Gastroesophageal sphincter (tissue), 4 donors: Measurements from ENCODE around the gene CPEB3. TPM values are rescaled to one million over a fixed set of nuclear protein-coding genes. Genes with fewer than 3 reads are reported as not detected.

Source experiments
- ATAC-seq: fragments of 150-250 bp; one replicate; pipeline ENCODE4 v1.9.1; 2016; ENCODE audit warnings: mild to moderate bottlenecking, moderate library complexity
- H3K27ac ChIP-seq, 4 donors: fragments of 200-600 bp; sonication (generic) in 3 of 4; 1 replicate in 3 of 4; 2 replicates in 1 of 4; pipeline ENCODE4 v1.5.1; 2016 to 2019
- H3K27me3 ChIP-seq: fragments of 200-600 bp; sonication (generic); one replicate; pipeline ENCODE4 v1.5.1; 2019
- H3K36me3 ChIP-seq, 2 donors: fragments of 200-600 bp; sonication (generic); one replicate each; pipeline ENCODE4 v1.5.1; 2019; ENCODE audit warnings: control low read depth in 1 of 2
- H3K4me1 ChIP-seq, 3 donors: fragments of 200-600 bp; sonication (generic); 1 replicate in 2 of 3; 2 replicates in 1 of 3; pipeline ENCODE4 v1.5.1; 2016 to 2019; ENCODE audit warnings: control low read depth in 2 of 3
- H3K4me3 ChIP-seq, 2 donors: fragments of 200-600 bp; sonication (generic); one replicate each; pipeline ENCODE4 v1.5.1; 2019; ENCODE audit warnings: mild to moderate bottlenecking in 1 of 2, moderate library complexity in 1 of 2
- H3K9me3 ChIP-seq, 3 donors: fragments of 200-600 bp; sonication (generic); one replicate each; pipeline ENCODE4 v1.5.1; 2017 to 2019; ENCODE audit warnings: control low read depth in 2 of 3
- CTCF ChIP-seq, 4 experiments: fragments of 200-600 bp in 2 of 4; fragments of 450-650 bp in 2 of 4; sonication (generic) in 1 of 4; IDR thresholded peaks; one replicate each; pipeline ENCODE4 v1.5.1; 2017 to 2019; ENCODE audit warnings: antibody characterized with exemption in 4 of 4, mild to moderate bottlenecking in 2 of 4, moderate library complexity in 2 of 4
- EP300 ChIP-seq: sonication (generic); formaldehyde crosslinking; IDR thresholded peaks from one replicate; pipeline ENCODE4 v1.6.1; 2017; ENCODE audit warnings: antibody characterized with exemption, mild to moderate bottlenecking
- POLR2A ChIP-seq, 2 donors: fragments of 450-650 bp; IDR thresholded peaks; one replicate each; pipeline ENCODE4 v1.6.1; 2017; ENCODE audit warnings: antibody characterized with exemption in 2 of 2, mild to moderate bottlenecking in 2 of 2, moderate library complexity in 1 of 2
- POLR2AphosphoS5 ChIP-seq: sonication (generic); formaldehyde crosslinking; IDR thresholded peaks from one replicate; pipeline ENCODE4 v1.6.1; 2017; ENCODE audit warnings: antibody characterized with exemption
- WGBS, 2 donors: methylation state at CpG; one replicate each; pipeline ENCODE4 v1.1.5; 2018; ENCODE audit warnings: low coverage in 1 of 2; 5-methylcytosine and 5-hydroxymethylcytosine counted together
- total RNA-seq, 4 donors: library from RNA; depleted of rRNA; stranded (reverse); fragments of >200 nt; gene quantifications; one replicate each; pipeline ENCODE4 v1.1.0, GENCODE V29; 2016

The CPEB3 gene
- total RNA-seq, 4 donors from 2014 or later = 4.7 to 11.8 (median 9.7) TPM

DNA sequence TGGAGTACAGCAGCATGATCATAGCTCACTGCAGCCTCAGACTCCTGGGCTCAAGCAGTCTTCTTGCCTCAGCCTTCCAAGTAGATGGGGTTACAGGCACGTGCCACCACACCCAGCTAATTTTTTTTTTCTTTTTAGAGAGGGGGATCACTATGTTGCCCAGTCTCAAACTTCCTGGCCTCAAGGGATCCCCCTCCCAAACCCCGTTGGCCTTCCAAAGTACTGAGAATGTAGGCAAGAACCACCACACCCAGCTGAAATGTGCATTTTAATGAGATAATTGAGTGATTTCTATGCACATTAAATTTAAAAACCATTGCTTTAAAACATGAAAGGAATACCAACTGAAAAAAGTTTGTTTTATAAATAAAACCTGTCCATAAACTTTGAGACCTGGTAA, 25.7 kb upstream of the CPEB3 start:
- H3K27me3 ChIP-seq = no peaks in the 10 kb centered on the region
- 83 to 86% methylated on average over 1 to 2 of the region's 2 CpGs for WGBS, 2 donors
- no peak overlapping the region for H3K4me3 ChIP-seq
- H3K9me3 ChIP-seq = no peaks in the 10 kb centered on the region
- no peak for TF ChIP-seq POLR2A (IDR thresholded peaks at IDR 0.05)
- TF ChIP-seq CTCF (IDR thresholded peaks at IDR 0.05) = no peak
- no peak for TF ChIP-seq POLR2AphosphoS5
- TF ChIP-seq EP300 = no peak
- no peak overlapping the region for H3K27ac ChIP-seq
- peaks cover 0 to 47% of the 10 kb centered on the region in 2 donors for H3K36me3 ChIP-seq
- no peak for ATAC-seq
- no peaks in the 10 kb centered on the region for H3K4me1 ChIP-seq

DNA sequence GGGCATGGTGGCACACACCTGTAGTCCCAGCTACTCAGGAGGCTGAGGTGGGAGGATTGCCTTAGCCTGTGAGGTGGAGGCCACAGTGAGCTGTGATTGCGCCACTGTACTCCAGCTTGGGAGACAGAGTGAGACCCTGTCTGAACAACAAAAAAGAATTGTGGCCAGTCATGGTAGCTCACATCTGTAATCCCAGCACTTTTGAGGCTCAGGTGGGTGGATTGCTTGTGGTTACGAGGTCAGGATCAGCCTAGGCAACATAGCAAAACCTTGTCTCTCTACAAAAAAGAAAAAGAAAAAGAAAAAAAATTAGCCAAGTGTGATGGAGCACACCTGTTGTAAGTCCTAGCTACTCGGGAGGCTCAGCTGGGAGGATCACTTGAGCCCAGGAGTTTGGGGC, 22.9 kb upstream of the CPEB3 start:
- H3K36me3 ChIP-seq = peaks cover 0 to 38% of the 10 kb centered on the region in 2 donors
- no peak overlapping the region for H3K4me3 ChIP-seq
- 80 to 93% methylated on average over 2 to 3 of the region's 3 CpGs for whole genome bisulfite sequencing, 2 donors
- H3K27me3 ChIP-seq = no peaks in the 10 kb centered on the region
- H3K4me1 ChIP-seq = peaks cover 0 to 15% (median 0%) of the 10 kb centered on the region in 3 donors
- no peak for TF ChIP-seq POLR2AphosphoS5
- TF ChIP-seq EP300 = no peak
- no peak for TF ChIP-seq CTCF (IDR thresholded peaks at IDR 0.05)
- no peak for TF ChIP-seq POLR2A (IDR thresholded peaks at IDR 0.05)
- ATAC-seq = no peak
- H3K9me3 ChIP-seq = no peaks in the 10 kb centered on the region
- no peak overlapping the region for H3K27ac ChIP-seq

DNA sequence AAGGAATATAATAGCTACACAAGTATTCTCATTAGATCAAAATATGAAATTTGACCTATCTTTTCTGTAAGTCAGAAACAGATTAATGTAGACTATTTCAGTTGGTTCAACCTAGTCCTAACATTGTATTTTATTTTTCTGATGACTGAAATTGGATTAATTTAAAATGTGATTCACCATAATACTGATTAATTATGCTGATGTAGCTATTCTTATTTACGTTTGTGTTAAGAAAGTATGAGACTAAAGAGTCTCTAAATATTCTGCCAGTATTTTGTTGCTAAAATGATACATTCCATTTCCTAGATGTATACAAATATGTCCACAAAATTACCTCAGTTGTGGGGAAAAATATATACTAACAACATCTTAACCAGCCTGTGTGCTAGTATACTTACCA, 18.4 kb upstream of the CPEB3 start:
- TF ChIP-seq EP300 = no peak
- TF ChIP-seq POLR2AphosphoS5 = no peak
- TF ChIP-seq POLR2A (IDR thresholded peaks at IDR 0.05) = no peak
- no peak for TF ChIP-seq CTCF (IDR thresholded peaks at IDR 0.05)
- Histone ChIP-seq H3K36me3 (peaks cover 0 to 24% of the 10 kb centered on the region in 2 donors), H3K4me1 (peaks cover 0 to 22% (median 0%) of the 10 kb centered on the region in 3 donors), H3K27ac (no peak overlapping the region), H3K4me3 (no peak overlapping the region), H3K9me3 (no peaks in the 10 kb centered on the region), H3K27me3 (no peaks in the 10 kb centered on the region)
- WGBS, 2 donors = 58 to 86% methylated on average over 1 of the region's 1 CpG
- ATAC-seq = no peak

DNA sequence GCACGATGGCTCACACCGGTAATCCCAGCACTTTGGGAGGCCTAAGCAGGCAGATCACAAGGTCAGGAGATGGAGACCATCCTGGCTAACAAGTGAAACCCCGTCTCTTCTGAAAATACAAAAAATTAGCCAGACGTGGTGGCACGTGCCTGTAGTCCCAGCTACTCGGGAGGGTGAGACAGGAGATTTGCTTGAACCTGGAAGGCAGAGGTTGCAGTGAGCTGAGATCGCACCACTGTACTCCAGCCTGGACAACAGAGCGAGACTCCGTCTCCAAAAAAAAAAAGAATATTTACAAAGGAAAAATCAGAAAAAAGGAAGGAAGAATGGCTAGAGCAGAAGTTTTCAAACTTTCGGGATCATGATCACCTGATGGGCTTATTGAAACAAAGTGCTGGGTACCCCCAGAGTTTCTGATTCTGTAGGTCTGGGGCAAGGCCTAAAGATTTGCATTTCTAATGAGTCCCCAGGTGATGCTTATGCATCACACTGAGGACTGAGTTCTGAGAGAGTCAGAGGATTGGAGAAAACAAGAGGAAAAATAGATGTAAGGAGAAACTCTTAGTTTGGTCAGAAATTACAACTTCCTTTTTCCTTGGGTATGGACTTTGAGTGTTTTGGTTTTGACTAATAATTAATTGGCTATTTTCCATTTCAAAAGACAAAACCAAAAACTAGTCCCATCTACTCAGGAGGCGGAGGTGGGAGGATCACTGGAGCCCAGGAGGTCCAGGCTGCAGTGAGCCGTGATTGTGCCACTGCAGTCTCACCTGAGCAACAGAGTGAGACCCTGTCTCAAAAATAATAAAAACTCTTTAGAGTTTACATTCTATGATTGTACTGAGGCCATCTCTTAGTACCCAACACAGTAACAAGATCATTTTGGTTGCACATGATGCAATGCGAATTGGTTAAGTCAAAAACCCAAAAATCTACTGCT, 14.5 kb upstream of the CPEB3 start:
- H3K4me1 ChIP-seq = peaks cover 0 to 31% (median 0%) of the 10 kb centered on the region in 3 donors
- no peak overlapping the region for H3K4me3 ChIP-seq
- 78 to 85% methylated on average over 6 to 9 of the region's 13 CpGs for WGBS, 2 donors
- no peaks in the 10 kb centered on the region for H3K27me3 ChIP-seq
- peaks cover 0 to 12% of the 10 kb centered on the region in 2 donors for H3K36me3 ChIP-seq
- TF ChIP-seq POLR2AphosphoS5 (no peak), CTCF (IDR thresholded peaks at IDR 0.05) (no peak), POLR2A (IDR thresholded peaks at IDR 0.05) (no peak), EP300 (no peak)
- no peaks in the 10 kb centered on the region for H3K9me3 ChIP-seq
- ATAC-seq = no peak
- H3K27ac ChIP-seq = no peak overlapping the region

DNA sequence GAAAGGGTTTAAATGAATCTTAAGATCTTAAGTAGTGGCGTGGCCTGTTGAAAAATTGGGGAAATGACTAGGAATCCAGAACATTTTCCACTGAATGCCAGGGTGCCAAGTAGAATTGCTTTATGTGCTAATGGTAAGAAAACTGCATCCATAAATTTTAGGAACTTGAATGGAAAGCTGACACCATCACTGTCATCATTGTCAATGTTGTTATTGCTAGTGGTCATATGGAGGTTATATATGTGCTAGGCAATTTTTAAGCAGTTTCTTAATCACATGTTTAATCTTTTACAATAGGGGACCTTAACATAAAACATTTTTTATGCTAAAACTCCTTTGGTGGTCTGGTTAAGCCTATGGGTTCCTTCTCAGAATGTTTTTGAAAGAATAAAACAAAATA, 13.2 kb upstream of the CPEB3 start:
- no peaks in the 10 kb centered on the region for H3K27me3 ChIP-seq
- no peak overlapping the region for H3K27ac ChIP-seq
- ATAC-seq = no peak
- no peaks in the 10 kb centered on the region for H3K9me3 ChIP-seq
- peaks cover 0 to 19% (median 0%) of the 10 kb centered on the region in 3 donors for H3K4me1 ChIP-seq
- peaks cover 0 to 18% of the 10 kb centered on the region in 2 donors for H3K36me3 ChIP-seq
- WGBS, 2 donors = 90 to 100% methylated on average over 1 of the region's 1 CpG
- H3K4me3 ChIP-seq = no peak overlapping the region
- TF ChIP-seq POLR2A (IDR thresholded peaks at IDR 0.05) = no peak
- no peak for TF ChIP-seq CTCF (IDR thresholded peaks at IDR 0.05)
- TF ChIP-seq POLR2AphosphoS5 = no peak
- TF ChIP-seq EP300 = no peak
